PC-9 (cell line): Measurements from ENCODE around the gene COL20A1. TPM values are rescaled to one million over a fixed set of nuclear protein-coding genes. Genes with fewer than 3 reads are reported as not detected.
A peak's percentile ranks its signal among the peaks of the same experiment; 100 is the strongest.

Experiments used
- BruUV-seq: library from RNA; stranded (reverse); fragments of 400-500 nt; replicated peaks from 2 replicates; lab custom pipeline; 2021; lab: Mats Ljungman, UMichigan
- CTCF ChIA-PET: fragments of 300-600 bp; sonication (Branson Sonifier 250); formaldehyde crosslinking; loops from one replicate; lab custom pipeline; 2022; ENCODE audit warnings: antibody characterized with exemption; lab: Charles Lee
- POLR2A ChIA-PET: fragments of 300-600 bp; sonication (Branson Sonifier 250); formaldehyde crosslinking; loops from one replicate; lab custom pipeline; 2022; ENCODE audit warnings: antibody characterized with exemption; ENCODE audit not compliant: unreplicated experiment; lab: Charles Lee
- DNase-seq, 2 experiments: peaks; one replicate each; pipeline versions ENCODE4 v3.0.0 to v3.0.0-alpha.2; 2015 to 2022; ENCODE audit warnings: mixed read lengths in 1 of 2
- H2AFZ ChIP-seq: fragments of 200-600 bp; sonication (generic); 2 replicates; pipeline ENCODE4 v1.8.1; 2017; ENCODE audit warnings: antibody characterized with exemption
- H3F3A ChIP-seq: fragments of 200-600 bp; sonication (generic); 2 replicates; pipeline ENCODE4 v1.8.1; 2017; ENCODE audit warnings: antibody characterized with exemption, mild to moderate bottlenecking, low read depth; ENCODE audit not compliant: insufficient read depth
- H3K27ac ChIP-seq: fragments of 200-600 bp; sonication (generic); 2 replicates; pipeline ENCODE4 v1.6.1; 2016; ENCODE audit warnings: mixed run types
- H3K27me3 ChIP-seq: fragments of 200-600 bp; sonication (generic); 2 replicates; pipeline ENCODE4 v1.6.1; 2016; ENCODE audit warnings: low read depth, mixed run types; ENCODE audit not compliant: insufficient read depth
- H3K36me3 ChIP-seq: fragments of 200-600 bp; sonication (generic); 2 replicates; pipeline ENCODE4 v1.6.1; 2016; ENCODE audit warnings: low read depth, mixed run types
- H3K4me1 ChIP-seq: fragments of 200-600 bp; sonication (generic); replicated peaks from 2 replicates; pipeline ENCODE4 v1.6.1; 2016; ENCODE audit warnings: mixed run types; ENCODE audit not compliant: insufficient read depth
- H3K4me2 ChIP-seq: fragments of 200-600 bp; sonication (generic); 2 replicates; pipeline ENCODE4 v1.6.1; 2017; ENCODE audit warnings: mixed run types
- H3K4me3 ChIP-seq: fragments of 200-600 bp; sonication (generic); 2 replicates; pipeline ENCODE4 v1.6.1; 2016; ENCODE audit warnings: mixed run types
- H3K79me2 ChIP-seq: fragments of 200-600 bp; sonication (generic); 2 replicates; pipeline ENCODE4 v1.6.1; 2017; ENCODE audit warnings: low read depth, mixed run types
- H3K9me2 ChIP-seq: fragments of 200-600 bp; sonication (generic); 2 replicates; pipeline ENCODE4 v1.8.1; 2017; ENCODE audit warnings: mild to moderate bottlenecking; ENCODE audit not compliant: insufficient read depth
- H3K9me3 ChIP-seq: fragments of 200-600 bp; sonication (generic); 2 replicates; pipeline ENCODE4 v1.8.1; 2016; ENCODE audit warnings: low read depth; ENCODE audit not compliant: insufficient read depth
- H4K20me1 ChIP-seq: fragments of 200-600 bp; sonication (generic); 2 replicates; pipeline ENCODE4 v1.8.1; 2017; ENCODE audit not compliant: insufficient read depth
- CTCF ChIP-seq: fragments of 200-600 bp; sonication (generic); conservative IDR thresholded peaks from 2 replicates; pipeline ENCODE4 v1.6.1; 2017; ENCODE audit warnings: mixed run types, antibody characterized with exemption, mild to moderate bottlenecking, moderate library complexity
- EZH2 ChIP-seq: fragments of 200-600 bp; sonication (generic); IDR thresholded peaks from 2 replicates; pipeline ENCODE4 v1.8.0; 2017; ENCODE audit warnings: antibody characterized with exemption, low read depth
- intact Hi-C: fragments of 100-400 bp; cut with micrococcal nuclease; formaldehyde crosslinking; loops from one replicate; pipeline ENCODE4 v1.10.0; 2022; ENCODE audit not compliant: unreplicated experiment
- total RNA-seq: library from RNA; stranded (reverse); gene quantifications from 2 replicates; pipeline ENCODE4 v1.2.3, GENCODE V29; 2021

The COL20A1 gene
- total RNA-seq, 1 experiment from 2014 or later: not detected

- Histone ChIP-seq H2AFZ (no peak overlapping the region), H3K27me3 (peaks cover 95% of the 10 kb centered on the region), H3K36me3 (no peaks in the 10 kb centered on the region), H4K20me1 (peaks cover 15% of the 10 kb centered on the region), H3K9me2 (no peaks in the 10 kb centered on the region), H3K4me3 (no peak overlapping the region), H3K79me2 (no peaks in the 10 kb centered on the region), H3K9me3 (no peaks in the 10 kb centered on the region), H3F3A (no peaks in the 10 kb centered on the region), H3K4me1 (no peaks in the 10 kb centered on the region), H3K27ac (no peak overlapping the region), H3K4me2 (no peak overlapping the region)
- intact Hi-C loops: no loop called here
- ChIA-PET POLR2A (no interaction called here), CTCF (no interaction called here)
- TF ChIP-seq CTCF (no peak), EZH2 (no peak)
- no TSS peak for BruUV-seq
- no peak for DNase-seq
Measured at GRCh38 chr20:63368151-63368550, 75.2 kb downstream of the COL20A1 start.

GRCh38 chr20:63369024-63369530 lies 76.1 kb downstream of the COL20A1 start:
- no TSS peak for BruUV-seq
- no peaks in the 10 kb centered on the region for H3K4me1 ChIP-seq
- no peak overlapping the region for H3K4me3 ChIP-seq
- H3K4me2 ChIP-seq: no peak overlapping the region
- no peak overlapping the region for H2AFZ ChIP-seq
- DNase-seq: no peak
- no peaks in the 10 kb centered on the region for H3K36me3 ChIP-seq
- peaks cover 18% of the 10 kb centered on the region; the same call in 1 of the 2 replicates for H4K20me1 ChIP-seq
- intact Hi-C loops: no loop called here
- no peak overlapping the region for H3K27ac ChIP-seq
- ChIA-PET CTCF (no interaction called here), POLR2A (no interaction called here)
- TF ChIP-seq EZH2: no peak
- no peak for TF ChIP-seq CTCF
- H3F3A ChIP-seq: no peaks in the 10 kb centered on the region
- no peaks in the 10 kb centered on the region for H3K79me2 ChIP-seq
- H3K9me3 ChIP-seq: no peaks in the 10 kb centered on the region
- no peaks in the 10 kb centered on the region for H3K9me2 ChIP-seq
- H3K27me3 ChIP-seq: peaks cover 96% of the 10 kb centered on the region

GRCh38 chr20:63369724-63370617 lies 77.0 kb downstream of the COL20A1 start:
- TF ChIP-seq CTCF (no peak), EZH2 (peak; percentile 51; the same call in 1 of the 2 replicates)
- Histone ChIP-seq H3K9me3 (no peaks in the 10 kb centered on the region), H4K20me1 (peaks cover 23% of the 10 kb centered on the region; the same call in 1 of the 2 replicates), H3K36me3 (no peaks in the 10 kb centered on the region), H2AFZ (no peak overlapping the region), H3K27me3 (peaks cover 97% of the 10 kb centered on the region), H3K4me1 (no peaks in the 10 kb centered on the region), H3F3A (no peaks in the 10 kb centered on the region), H3K27ac (no peak overlapping the region), H3K4me2 (no peak overlapping the region), H3K9me2 (no peaks in the 10 kb centered on the region), H3K4me3 (no peak overlapping the region), H3K79me2 (no peaks in the 10 kb centered on the region)
- intact Hi-C loops: no loop called here
- CTCF ChIA-PET: no interaction called here
- DNase-seq: no peak
- POLR2A ChIA-PET: no interaction called here
- BruUV-seq: no TSS peak
